GM18502 (cell line): ENCODE results near the gene PCED1B.
"Not testable (repeated sequence)": the region's sequence is repeated elsewhere in the genome, so short reads cannot be mapped to it uniquely, and the experiment has no call there.

ENCODE experiments used
- ATAC-seq: cut with Tn5 transposase; IDR thresholded peaks from one replicate; pipeline ENCODE4 v1.9.1; 2021; ENCODE audit warnings: mild to moderate bottlenecking; ENCODE audit not compliant: unreplicated experiment, poor library complexity

PCED1B gene

DNA sequence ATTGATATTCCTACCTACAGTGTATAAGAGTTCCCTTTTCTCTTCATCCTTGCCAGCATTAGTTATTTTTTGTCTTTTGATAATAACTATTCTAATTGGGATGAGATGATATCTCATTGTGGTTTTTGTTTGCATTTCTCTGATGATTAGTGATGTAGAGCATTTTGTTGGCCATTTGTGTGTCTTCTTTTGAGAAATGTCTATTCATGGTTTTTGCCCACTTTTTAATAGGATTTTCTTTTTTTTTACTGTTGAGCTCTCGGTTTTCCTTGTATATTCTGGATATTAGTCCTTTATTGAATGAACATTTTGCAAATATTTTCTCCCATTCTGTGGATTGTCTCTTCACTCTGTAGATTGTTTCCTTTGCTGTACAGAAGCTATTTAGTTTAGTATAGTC lies 79.9 kb downstream of the PCED1B start:
- ATAC-seq, result no peak

DNA sequence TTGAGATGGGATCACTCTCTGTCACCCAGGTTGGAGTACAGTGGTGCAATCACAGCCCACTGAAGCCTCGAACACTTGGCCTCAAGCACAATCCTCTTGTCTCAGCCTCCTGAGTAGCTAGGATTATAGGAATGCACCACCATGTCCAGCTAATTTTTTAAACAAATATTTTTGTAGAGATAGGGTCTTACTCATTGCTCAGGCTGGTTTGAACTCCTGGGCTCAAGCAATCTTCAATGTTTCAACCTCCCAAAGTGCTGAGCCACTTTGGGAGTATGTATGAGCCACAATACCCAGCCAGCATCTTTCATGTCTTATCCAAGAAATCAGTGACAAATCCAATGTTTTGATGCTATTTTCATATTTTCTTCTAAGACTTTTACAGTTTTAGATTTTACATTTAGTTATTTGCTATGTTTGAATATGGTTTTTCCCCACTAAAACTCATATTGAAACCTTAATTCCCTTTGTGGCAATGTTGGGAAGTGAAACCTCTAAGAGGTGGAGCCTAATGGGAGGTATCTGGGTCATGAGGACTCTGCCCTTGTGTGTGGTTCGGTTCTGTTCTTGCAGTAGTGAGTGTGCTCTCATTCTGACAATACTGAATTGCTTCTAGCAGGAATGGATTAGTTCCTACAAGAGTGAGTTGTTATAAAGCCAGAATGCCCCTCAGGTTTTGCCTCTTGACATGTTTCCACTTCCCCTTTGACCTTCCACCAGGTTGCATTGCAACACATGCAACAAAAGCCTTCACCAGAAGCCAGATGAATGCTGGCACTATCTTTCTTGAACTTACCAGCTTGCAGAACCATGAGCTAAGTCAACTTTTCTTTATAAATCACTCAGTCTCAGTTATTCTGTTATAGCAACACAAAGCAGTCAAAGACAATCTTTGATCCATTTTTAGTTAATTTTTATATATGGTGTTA lies 81.2 kb downstream of the PCED1B start:
- ATAC-seq, result no peak

DNA sequence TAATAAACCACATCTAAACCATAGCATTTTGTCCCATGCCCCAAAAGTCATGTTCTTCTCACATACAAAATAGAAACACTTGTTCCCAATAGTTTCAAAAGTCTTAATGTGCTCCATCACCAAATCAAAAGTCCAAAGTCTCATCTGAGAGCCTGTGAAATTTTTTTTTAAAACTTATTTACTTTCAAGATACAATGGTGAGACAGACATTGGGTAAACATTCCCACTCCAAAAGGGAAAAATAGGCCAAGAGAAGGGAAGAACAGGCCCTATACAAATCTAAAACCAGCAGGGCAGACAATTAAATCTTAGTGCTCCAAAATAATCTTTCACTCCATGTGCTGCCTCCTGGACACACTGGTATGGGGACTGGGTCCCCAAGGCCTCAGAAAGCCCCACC lies 84.7 kb downstream of the PCED1B start:
- ATAC-seq, result no peak

DNA sequence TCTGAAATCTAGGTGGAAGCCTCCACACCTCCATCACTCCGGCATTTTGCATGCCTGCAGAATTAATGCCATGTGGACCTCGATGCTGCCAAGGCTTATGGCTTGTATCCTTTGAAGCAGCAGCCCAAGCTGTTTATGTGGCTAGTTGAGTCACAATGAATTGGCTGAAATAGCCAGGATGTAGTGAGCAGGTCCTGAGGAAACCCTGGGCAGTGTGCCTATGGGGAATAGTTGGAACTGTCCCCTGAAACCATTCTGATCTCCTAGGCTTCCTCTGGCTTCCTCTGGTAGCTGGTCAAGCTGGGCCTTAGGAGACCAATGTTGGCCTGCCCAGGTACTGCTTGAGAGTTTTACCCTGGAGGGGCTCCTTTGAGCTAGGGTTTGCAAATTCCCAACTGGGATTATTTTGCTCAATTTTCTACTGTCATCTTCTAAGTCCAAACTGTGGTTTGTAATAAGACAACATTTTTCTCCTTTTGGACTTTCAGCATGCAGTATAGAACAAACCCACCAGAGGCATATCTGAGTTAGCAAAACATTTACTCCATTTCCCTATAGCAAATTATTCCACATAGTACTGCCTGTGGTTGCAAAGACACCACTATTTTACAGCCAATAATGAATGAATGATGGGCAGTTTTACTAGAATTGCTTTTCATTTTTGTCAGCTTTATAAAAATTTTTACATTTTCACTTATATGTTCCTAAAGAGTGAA lies 85.5 kb downstream of the PCED1B start:
- ATAC-seq, result no peak

DNA sequence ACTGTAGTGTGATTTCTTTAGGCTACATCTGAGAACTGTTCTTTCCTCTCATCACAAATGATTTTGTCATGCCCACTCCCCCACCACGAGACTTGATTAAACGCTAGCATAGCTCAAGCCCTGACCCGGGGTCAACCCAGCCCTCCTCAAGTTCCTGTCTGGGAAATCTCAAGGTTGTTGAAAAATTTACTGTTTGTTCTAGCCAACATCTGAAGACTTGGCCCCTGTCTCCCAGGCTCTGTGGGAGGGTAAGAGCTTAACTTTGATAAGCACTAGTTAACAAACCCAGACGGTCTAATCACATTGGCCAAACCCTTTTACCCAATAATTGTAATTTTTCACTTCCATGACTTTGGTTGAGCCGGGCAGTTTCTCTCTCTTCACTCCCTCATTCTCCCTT lies 86.5 kb downstream of the PCED1B start:
- ATAC-seq, result no peak

DNA sequence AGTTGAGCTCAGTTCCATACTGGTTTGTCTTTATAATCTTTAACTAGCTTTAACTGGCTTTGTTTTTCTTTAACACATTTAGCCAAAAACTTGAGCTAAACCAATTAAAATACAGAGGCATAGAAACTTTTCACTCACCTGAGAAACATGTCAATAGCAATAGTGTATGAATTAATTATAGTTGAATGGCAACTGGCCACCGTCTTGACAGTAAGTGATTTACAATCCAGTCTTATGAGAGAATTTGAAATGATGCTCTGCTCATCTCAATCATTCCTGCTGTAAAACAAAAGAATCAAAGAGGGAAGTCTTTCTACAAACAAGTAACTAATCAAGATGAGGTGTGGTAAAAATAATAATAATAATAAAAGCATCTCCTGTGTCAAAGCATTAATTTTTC lies 86.9 kb downstream of the PCED1B start:
- no peak for ATAC-seq

DNA sequence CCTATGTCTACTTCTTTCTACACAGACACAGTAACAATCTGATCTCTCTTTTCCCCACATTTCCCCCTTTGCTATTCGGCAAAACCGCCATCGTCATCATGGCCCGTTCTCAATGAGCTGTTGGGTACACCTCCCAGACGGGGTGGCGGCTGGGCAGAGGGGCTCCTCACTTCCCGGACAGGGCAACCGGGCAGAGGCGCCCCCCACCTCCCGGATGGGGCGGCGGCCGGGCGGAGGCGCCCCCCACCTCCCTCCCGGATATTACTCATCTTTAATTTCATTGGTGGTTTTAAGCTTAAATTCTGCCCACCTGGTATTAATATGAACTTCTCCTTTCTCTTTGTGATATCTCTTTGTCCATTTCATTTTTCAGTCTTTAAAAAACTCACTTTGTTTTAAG lies 90.9 kb downstream of the PCED1B start:
- not testable (repeated sequence) for ATAC-seq

DNA sequence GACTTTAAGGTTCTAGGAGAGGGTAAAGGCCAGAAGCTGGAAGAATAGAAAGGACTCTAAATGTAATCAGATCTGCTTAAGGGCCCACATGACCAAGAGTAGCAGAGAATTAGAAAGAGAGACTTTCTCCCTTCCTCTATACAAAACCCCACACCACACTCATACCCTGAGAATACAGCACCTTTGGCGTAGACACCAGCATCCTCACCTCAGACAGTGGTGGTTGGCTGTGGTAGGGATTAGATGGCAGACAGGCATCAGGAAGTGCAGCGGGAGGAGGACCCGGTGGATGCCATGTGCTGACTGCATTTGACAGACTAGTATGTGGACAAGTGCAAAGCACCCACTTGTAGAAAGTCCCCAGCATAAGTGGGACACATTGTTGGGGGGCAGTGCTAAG lies 98.6 kb downstream of the PCED1B start:
- ATAC-seq, result no peak

DNA sequence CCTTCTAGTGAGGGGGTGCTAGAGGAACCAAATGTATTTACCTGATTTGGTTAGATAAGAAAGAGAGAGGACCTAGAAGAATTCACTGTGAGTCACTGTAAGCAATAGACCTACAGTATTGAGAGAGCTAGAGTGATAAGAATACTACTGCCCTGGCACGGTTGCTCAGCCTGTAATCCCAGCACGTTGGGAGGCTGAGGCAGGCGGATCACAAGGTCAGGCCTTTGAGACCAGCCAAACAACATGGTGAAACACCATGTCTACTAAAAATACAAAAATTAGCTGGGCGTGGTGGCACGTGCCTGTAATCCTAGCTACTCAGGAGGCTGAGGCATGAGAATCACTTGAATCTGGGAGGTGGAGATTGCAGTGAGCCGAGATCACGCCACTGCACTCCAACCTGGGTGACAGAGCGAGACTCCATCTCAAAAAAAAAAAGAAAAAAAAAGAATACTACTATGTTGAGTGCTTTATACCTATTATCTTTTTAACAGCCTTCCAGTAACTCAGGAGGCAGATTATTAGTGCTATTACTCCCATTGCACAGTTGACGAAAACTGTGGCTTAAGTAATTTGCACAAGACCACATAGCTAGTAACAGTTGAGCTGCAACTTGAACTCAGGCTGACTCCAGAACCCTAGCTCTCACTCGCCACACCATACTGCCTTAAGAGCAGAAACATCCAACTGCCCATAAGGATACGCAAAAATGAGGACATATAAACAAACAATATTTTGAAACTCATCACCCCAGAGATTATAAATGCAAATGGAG lies 102.9 kb downstream of the PCED1B start:
- peak; percentile 40 for ATAC-seq

DNA sequence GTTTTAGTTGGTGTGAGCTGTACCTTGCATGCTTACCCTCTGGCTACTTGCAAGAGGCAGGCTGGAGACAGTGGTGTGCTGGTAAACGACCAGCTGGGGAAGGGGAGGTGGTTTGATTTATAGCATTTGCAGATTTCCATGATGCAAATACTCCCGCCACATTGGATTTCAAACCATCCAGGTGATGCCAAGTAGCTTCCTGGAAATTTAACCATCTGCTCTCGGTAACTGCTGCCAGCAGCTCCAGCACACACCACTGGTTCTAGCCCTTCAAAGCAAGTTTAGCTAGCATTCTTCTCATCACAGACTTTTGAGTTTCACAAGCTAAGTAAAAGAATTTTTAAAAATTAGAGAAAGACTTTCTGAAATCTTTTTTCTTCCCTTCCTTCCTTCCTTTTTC lies 104.8 kb downstream of the PCED1B start:
- no peak for ATAC-seq

DNA sequence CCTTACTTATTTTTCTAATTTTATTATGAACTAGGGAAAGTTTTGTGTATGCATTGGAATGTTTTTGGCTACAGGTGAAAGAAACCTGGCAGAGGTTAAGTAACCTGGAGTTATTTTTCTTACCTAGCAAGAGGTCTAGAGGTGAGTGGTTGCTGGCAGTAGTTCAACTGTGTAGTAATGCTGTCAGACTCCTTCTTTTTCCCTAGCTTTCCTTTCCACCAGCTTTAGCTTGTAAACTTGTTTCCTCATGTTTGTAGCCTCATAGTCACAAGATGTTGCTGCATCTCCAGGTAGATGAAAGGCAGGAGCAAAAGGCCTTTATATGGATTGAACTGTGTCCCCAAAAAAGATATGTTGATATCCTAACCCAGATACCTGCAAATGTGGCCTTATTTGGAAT lies 105.4 kb downstream of the PCED1B start:
- no peak for ATAC-seq

DNA sequence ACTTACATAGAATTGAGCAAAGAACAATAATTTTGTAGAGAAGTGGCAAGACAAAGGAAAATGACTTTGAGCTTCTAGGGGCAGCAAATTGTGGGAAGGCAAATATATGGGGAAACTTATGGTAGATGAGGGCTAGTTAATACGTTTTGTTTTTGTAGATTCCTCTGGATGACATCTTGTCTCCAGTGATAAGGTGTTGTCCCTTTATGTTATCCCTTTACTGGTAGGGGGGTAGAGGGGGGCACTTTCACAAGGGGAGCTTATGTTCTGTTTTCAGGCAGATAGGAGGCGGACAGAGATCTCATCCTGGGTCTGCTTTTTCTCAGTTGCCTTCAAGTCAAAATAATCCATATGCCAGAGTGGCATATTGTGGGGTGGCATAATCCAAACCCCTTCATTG lies 106.8 kb downstream of the PCED1B start:
- no peak for ATAC-seq

DNA sequence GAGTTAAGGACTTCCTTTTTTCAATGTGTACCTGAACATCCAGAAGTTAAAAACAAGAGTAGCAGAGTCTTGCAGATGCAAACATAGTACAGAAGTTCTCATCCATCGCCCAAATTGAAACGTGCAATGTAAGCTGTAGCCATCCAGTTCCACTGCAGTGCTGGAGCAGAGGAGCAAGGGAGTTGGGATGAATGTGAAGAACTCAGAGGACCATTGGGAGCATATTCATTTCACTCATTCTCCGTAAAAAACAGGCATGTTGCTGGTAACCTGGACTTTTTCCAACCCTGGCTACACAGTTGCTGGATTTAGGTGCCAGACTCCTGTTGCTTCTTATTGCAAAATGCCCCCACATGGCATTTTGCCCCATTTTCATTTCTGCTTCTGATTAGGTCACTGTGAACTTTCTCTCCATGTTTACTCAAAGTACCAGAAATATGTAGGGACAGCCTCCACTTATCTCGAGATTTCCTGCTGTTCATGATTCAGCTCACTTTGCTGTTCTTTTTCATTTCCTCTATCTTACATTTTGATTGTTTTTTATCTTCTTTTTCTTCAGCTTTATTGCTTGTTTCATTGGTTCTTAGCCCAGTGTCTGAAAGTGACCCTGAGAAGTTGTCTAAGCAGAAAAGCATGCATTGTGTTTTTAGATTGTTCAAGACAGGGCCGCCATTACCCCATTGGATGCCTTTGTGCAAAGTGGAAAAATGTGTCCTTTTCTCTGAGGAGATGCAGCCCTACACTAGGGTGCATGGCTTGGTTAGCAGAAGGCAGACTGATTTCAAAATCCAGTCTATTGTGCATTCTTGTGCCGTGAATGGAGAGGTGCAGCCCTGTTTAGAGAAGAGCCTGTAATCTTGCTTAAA lies 109.4 kb downstream of the PCED1B start:
- no peak for ATAC-seq

DNA sequence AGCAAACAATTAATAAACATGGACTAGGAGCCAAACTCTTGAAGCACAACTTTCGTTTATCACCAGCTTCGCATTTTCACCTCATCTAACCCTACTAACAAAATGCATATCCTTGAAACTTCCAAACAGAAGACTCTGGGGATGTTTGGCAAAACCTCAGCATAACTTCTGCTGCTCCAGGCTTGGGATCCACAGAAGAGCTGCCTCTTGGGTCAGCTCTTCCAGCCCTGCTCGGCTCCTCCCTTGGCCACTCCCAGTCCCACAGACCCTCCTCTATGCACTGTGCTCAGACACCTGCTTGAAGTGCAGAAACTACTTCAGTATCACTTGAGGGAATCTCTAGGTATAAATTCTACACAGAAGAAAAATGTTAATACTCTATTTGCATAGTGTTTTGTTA lies 110.3 kb downstream of the PCED1B start:
- ATAC-seq, result peak; percentile 9

DNA sequence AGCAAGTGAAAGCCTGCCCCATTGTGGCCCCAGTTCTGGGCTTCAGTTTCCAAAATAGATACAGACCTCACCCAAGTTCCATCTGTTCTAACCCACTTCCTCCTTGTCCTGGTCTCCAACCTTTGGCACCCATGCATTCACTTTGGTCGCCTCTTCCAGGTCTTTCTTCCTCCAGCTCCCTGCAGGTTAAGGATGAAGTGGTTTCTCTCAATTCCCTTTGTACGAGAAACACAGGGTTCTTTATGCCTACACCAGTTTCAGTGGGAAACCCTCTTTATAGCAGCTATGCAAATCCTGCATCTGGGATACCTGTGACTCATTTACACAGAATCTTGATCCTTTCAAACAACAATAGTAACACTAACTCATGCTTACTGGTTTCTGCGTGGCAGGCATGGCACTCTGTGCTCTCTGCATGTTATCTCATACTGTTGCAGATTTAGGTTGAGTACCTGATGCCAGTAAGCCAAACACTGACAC lies 110.9 kb downstream of the PCED1B start:
- peak; percentile 58 for ATAC-seq

DNA sequence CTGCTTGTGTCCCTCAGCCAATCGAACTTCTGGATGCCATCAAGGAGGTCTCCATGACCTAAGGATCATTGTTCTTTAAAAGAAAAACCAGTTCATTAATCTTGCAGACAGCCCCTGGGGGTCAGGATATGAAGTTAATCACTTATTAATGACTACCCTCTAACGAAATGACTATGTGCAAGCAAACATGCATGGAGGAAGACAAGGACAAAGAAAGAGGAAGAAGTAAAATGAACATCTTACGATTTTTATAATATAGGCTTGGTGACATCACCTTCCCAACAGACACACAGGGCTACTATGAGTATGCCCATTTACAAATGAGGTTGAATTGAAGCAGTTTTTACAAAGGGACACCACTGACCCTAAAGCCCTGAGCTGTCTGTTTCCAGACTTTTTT lies 111.5 kb downstream of the PCED1B start:
- ATAC-seq, result peak; percentile 28

DNA sequence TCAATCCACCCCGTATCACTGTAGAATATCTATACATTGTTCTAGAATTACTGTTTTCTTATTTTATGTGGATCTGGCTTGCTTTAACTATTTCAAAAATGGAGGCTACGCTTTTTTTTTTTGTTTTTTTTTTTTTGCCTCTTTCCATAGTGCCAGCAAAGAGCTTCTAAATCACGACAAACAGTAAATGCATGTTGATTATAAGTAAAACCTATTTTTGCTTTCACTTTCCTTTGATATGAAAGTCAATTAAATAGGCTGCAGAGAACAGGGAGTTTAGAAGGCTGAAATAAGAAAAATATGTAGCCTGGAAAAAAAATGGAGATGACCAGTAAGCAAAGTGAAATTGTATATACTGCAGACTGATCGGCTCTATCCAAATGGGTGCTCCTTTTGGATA lies 112.6 kb downstream of the PCED1B start:
- no peak for ATAC-seq

DNA sequence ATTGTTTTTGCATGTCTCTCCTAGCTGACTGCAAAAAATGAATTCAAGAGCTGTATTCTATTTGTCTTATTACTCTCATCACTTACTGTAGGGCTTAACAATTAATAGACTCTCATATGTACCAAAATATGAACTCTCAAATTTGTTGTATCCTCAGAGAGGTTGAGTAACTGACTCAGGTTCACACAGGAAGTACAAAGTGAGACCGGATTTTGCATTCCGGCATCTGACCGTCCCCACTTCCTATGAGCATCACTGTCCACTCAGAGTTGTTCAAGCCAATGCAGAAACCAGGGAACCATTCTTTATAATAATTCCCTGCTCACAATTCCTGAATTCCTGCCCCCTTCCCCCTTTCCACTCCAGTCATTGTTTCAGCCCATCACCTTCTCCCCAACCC lies 113.6 kb downstream of the PCED1B start:
- no peak for ATAC-seq

DNA sequence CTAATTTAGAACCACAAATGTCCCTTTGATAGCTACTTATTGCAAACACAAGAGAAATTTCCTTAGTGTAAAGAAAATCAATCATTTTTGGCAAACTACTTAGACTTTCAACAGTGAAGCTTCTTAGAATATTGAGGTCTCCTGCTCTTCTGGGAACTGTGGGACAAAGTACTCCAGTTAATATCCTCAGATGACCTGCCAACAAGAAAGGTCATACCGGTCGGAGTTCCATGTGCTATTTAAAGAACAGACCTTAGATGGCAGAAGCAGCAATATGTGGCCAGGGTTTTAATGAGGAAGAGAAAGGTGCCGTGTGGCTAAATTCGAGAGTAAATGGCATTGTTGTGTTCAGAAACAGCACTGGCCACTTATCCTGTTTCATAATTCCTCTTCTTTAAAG lies 115.1 kb downstream of the PCED1B start:
- ATAC-seq, result no peak

DNA sequence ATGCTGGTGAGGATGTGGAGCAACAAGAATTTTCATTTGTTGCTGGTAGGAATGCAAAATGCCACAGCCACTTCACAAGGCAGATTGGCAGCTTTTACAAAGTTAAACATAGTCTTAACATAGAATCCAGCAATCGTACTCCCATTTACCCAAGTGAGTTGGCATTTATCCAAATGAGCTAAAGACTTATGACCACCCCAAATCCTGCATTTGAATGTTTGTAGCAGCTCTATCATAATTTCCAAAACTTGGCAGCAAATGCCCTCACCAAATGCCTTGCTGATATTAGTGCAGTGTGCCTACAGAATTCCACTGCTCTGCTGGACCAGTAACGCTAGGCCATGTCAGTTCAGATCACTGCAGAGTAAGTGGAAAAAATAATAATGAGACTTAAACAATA lies 121.0 kb downstream of the PCED1B start:
- no peak for ATAC-seq
